ENCODE measurements around the gene TENT4B. TPM values are rescaled to one million over a fixed set of nuclear protein-coding genes. Genes with fewer than 3 reads are reported as not detected.

Gene TENT4B
- total RNA-seq, 4 donors from 2014 or later, result 5.9 to 24.7 (median 12.7) TPM

- peak overlapping the region; percentile 36 to 38 for H3K27ac ChIP-seq
- no peaks in the 10 kb centered on the region for H3K36me3 ChIP-seq
- peak; percentile 79 to 87 for DNase-seq
- no peak overlapping the region for H3K4me3 ChIP-seq
- intact Hi-C loops (cut with DNase I; ENCODE audit: low total_unique reads), result no loop called here
- H3K27me3 ChIP-seq, result no peaks in the 10 kb centered on the region
- TF ChIP-seq CTCF (IDR thresholded peaks at IDR 0.05) (peak; percentile 59 to 77 (median 64)), POLR2A (IDR thresholded peaks at IDR 0.05) (no peak)
- peaks cover 7 to 9% of the 10 kb centered on the region in 2 donors for H3K4me1 ChIP-seq
- H3K9me3 ChIP-seq, result no peaks in the 10 kb centered on the region
Measured at GRCh38 chr16:50210266-50211038, 57.3 kb downstream of the TENT4B start.

DNA sequence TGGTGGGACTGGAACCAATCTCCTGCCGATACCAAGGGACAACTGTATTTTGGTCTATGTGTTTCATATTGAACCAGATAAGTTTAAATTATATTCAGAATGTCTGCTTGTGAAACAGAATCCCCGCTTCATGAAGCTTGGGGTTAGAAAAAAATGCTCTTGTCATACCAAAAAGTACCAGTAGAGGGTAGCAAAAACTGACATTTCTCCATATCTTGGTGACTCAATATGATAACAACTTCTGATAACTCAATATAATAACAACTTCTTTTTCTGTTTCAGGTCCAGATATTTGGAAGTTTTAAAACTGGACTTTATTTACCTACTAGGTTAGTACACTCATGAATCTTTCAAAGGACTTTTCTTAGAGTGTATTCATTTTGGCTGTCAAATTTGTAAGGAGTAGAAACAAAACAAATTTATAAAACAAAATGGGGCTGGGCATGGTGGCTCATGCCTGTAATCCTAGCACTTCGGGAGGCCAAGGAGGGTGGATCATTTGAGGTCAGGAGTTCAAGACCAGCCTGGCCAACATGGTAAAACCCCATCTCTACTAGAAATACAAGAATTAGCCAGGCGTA lies 60.9 kb downstream of the TENT4B start:
- Histone ChIP-seq H3K9me3 (no peaks in the 10 kb centered on the region), H3K36me3 (no peaks in the 10 kb centered on the region), H3K27me3 (no peaks in the 10 kb centered on the region), H3K4me1 (peaks cover 3 to 7% of the 10 kb centered on the region in 2 donors), H3K27ac (no peak overlapping the region), H3K4me3 (no peak overlapping the region)
- TF ChIP-seq CTCF (IDR thresholded peaks at IDR 0.05), result peak; percentile 59 to 81 (median 79)
- TF ChIP-seq POLR2A (IDR thresholded peaks at IDR 0.05), result no peak
- intact Hi-C loops (cut with DNase I; ENCODE audit: low total_unique reads), result no loop called here
- DNase-seq, result no peak

- TF ChIP-seq CTCF (IDR thresholded peaks at IDR 0.05) (no peak), POLR2A (IDR thresholded peaks at IDR 0.05) (no peak)
- Histone ChIP-seq H3K9me3 (no peaks in the 10 kb centered on the region), H3K36me3 (no peaks in the 10 kb centered on the region), H3K4me3 (no peak overlapping the region), H3K27me3 (no peaks in the 10 kb centered on the region), H3K4me1 (no peaks in the 10 kb centered on the region), H3K27ac (no peak overlapping the region)
- no peak for DNase-seq
- intact Hi-C loops (cut with DNase I; ENCODE audit: low total_unique reads), result no loop called here
Measured at GRCh38 chr16:50215680-50216079, 62.6 kb downstream of the TENT4B start.

DNA sequence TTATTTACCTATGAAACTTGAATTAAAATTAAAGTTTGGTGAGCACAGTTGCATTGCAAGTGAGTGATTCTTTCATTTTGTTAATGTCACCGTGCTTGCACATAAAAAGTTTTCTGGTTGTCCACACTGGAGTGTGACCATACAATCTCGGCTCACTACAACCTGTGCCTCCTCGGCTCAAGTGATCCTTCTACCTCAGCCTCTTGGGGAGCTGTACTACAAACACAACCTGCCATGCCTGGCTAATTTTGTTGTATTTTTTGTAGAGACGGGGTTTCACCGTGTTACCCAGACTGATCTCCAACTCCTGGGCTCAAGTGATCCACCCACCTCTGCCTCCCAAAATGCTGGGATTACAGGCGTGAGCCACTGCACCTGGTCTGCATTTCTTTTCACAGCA lies 63.1 kb downstream of the TENT4B start:
- Histone ChIP-seq H3K4me3 (no peak overlapping the region), H3K9me3 (no peaks in the 10 kb centered on the region), H3K4me1 (no peaks in the 10 kb centered on the region), H3K27me3 (no peaks in the 10 kb centered on the region), H3K36me3 (no peaks in the 10 kb centered on the region), H3K27ac (no peak overlapping the region)
- no peak for TF ChIP-seq POLR2A (IDR thresholded peaks at IDR 0.05)
- TF ChIP-seq CTCF (IDR thresholded peaks at IDR 0.05), result no peak
- DNase-seq, result no peak
- intact Hi-C loops (cut with DNase I; ENCODE audit: low total_unique reads), result no loop called here

DNA sequence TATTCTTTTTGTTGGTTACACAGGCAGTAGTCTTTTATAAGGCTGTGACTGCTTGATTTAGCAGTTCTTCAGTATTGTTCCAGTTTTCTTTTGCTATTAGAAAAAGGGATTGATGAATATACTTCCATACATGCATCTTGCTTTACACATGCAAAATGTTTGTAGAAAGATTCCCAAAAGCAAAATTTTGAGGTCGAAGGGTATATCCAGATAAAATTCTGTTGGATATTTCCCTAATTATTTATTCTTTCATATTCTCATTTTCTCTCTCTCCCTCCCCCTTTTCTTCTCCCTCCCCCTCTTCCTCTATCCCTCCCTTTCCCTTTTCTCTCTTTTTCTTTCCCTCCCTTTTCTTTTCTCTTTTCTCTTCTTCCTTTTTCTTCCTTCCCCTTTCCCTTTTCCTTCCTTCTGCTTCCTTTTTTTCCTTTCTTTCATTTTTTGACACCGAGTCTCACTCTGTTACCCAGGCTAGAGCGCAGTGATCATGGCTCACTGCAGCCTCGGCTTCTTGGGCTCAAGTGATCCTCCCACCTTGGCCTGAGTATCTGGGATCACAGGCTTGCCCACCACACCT lies 66.4 kb downstream of the TENT4B start:
- Histone ChIP-seq H3K27ac (no peak overlapping the region), H3K27me3 (no peaks in the 10 kb centered on the region), H3K4me1 (no peaks in the 10 kb centered on the region), H3K9me3 (no peaks in the 10 kb centered on the region), H3K4me3 (no peak overlapping the region), H3K36me3 (no peaks in the 10 kb centered on the region)
- DNase-seq, result no peak
- no peak for TF ChIP-seq CTCF (IDR thresholded peaks at IDR 0.05)
- no peak for TF ChIP-seq POLR2A (IDR thresholded peaks at IDR 0.05)
- intact Hi-C loops (cut with DNase I; ENCODE audit: low total_unique reads), result no loop called here
